CD8-positive, alpha-beta memory T cell (primary cell): Measurements from ENCODE around the gene POR. TPM values are rescaled to one million over a fixed set of nuclear protein-coding genes. Genes with fewer than 3 reads are reported as not detected.

Experiments used
- CTCF ChIA-PET: fragments of 350-600 bp; sonication (Branson Sonifier 250); formaldehyde crosslinking; loops from one replicate; lab custom pipeline; 2021; ENCODE audit warnings: antibody characterized with exemption; lab: Charles Lee
- POLR2A ChIA-PET: fragments of 350-600 bp; sonication (Branson Sonifier 250); formaldehyde crosslinking; loops from one replicate; lab custom pipeline; 2021; ENCODE audit warnings: antibody characterized with exemption; lab: Charles Lee
- DNase-seq, 5 donors: peaks; one replicate each; pipeline versions ENCODE4 v3.0.0 to v3.0.0-alpha.2; 2020 to 2022; ENCODE audit warnings: mixed read lengths in 1 of 5
- H3K27ac ChIP-seq: one replicate; pipeline ENCODE4 v1.7.0; 2013; ENCODE audit warnings: low read depth, mild to moderate bottlenecking, low read length, moderate library complexity
- H3K27me3 ChIP-seq: 2 replicates; pipeline ENCODE4 v1.7.0; 2013; ENCODE audit warnings: low read length, mild to moderate bottlenecking; ENCODE audit not compliant: insufficient read depth, poor library complexity, severe bottlenecking
- H3K36me3 ChIP-seq: 2 replicates; pipeline ENCODE4 v1.7.0; 2013; ENCODE audit warnings: mild to moderate bottlenecking, low read length, moderate library complexity; ENCODE audit not compliant: insufficient read depth
- H3K4me1 ChIP-seq: 2 replicates; pipeline ENCODE4 v1.7.0; 2013; ENCODE audit warnings: mild to moderate bottlenecking, low read length, moderate library complexity; ENCODE audit not compliant: insufficient read depth
- H3K4me3 ChIP-seq: 2 replicates; pipeline ENCODE4 v1.7.0; 2013; ENCODE audit warnings: mild to moderate bottlenecking, low read length
- H3K9me3 ChIP-seq: 2 replicates; pipeline ENCODE4 v1.7.0; 2013; ENCODE audit warnings: mild to moderate bottlenecking, low read length
- H3K27ac Mint-ChIP-seq, 8 donors: one replicate each; pipeline ENCODE4 v1.8.0; 2020 to 2021; ENCODE audit warnings: mixed read lengths in 8 of 8, mild to moderate bottlenecking in 6 of 8, inconsistent platforms in 3 of 8, moderate library complexity in 3 of 8
- H3K27me3 Mint-ChIP-seq, 2 donors: one replicate each; pipeline ENCODE4 v1.8.0; 2020 to 2021; ENCODE audit warnings: mixed read lengths in 2 of 2, mild to moderate bottlenecking in 1 of 2, moderate library complexity in 1 of 2
- H3K36me3 Mint-ChIP-seq, 3 donors: one replicate each; pipeline ENCODE4 v1.8.0; 2020 to 2021; ENCODE audit warnings: mixed read lengths in 3 of 3, inconsistent platforms in 1 of 3, mild to moderate bottlenecking in 1 of 3
- H3K4me1 Mint-ChIP-seq, 3 donors: one replicate each; pipeline ENCODE4 v1.8.0; 2020 to 2021; ENCODE audit warnings: mixed read lengths in 3 of 3, inconsistent platforms in 1 of 3, mild to moderate bottlenecking in 1 of 3
- H3K4me3 Mint-ChIP-seq, 7 donors: one replicate each; pipeline ENCODE4 v1.8.0; 2020 to 2021; ENCODE audit warnings: mixed read lengths in 7 of 7, mild to moderate bottlenecking in 6 of 7, moderate library complexity in 4 of 7, inconsistent platforms in 2 of 7
- H3K9me3 Mint-ChIP-seq, 5 donors: one replicate each; pipeline ENCODE4 v1.8.0; 2020 to 2022; ENCODE audit warnings: mixed read lengths in 5 of 5, mild to moderate bottlenecking in 3 of 5, moderate library complexity in 2 of 5, inconsistent platforms in 1 of 5
- polyA plus RNA-seq: library from polyadenylated mRNA; unstranded; fragments of 300-500 nt; fragmentation: Illumina TruSeq; gene quantifications from one replicate; pipeline ENCODE4 v1.2.3, GENCODE V29; 2021
- total RNA-seq, 2 experiments: library from RNA; stranded (reverse); gene quantifications; one replicate each; pipeline ENCODE4 v1.2.3, GENCODE V29; 2021

The POR gene
- total and polyA plus RNA-seq, 3 experiments from 2014 or later, result 40.7 to 61.4 (median 41.6) TPM

DNA sequence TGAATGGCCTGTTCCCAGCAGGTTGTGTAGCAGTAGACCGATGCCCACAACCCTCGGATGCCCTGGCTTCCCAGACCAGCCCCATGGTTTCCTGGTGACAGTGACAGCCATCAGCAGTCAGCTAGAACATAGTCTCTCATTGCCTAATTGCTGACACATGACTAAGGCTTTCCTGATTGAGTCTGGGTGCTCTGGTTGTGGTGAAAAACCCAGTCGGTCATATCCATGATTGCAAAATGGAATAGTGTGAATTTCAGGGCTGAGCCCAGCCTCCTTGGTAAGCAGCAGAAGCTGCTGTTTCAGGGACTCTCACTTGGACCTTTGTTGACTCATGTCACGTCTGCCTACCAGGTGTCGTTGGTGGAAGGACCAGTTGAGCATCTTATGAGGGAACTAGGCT, 36.6 kb downstream of the POR start:
- H3K9me3 ChIP-seq, result no peaks in the 10 kb centered on the region
- H3K36me3 ChIP-seq, result peaks cover 4% of the 10 kb centered on the region
- H3K4me3 Mint-ChIP-seq, result no peak overlapping the region
- peaks cover 0 to 40% (median 6%) of the 10 kb centered on the region in 3 donors for H3K36me3 Mint-ChIP-seq
- ChIA-PET POLR2A (no interaction called here), CTCF (no interaction called here)
- no peak overlapping the region for H3K27ac Mint-ChIP-seq
- H3K27me3 Mint-ChIP-seq, result no peaks in the 10 kb centered on the region
- H3K27ac ChIP-seq, result no peak overlapping the region
- DNase-seq, result no peak
- H3K9me3 Mint-ChIP-seq, result no peaks in the 10 kb centered on the region
- no peaks in the 10 kb centered on the region for H3K27me3 ChIP-seq
- no peak overlapping the region for H3K4me3 ChIP-seq
- H3K4me1 Mint-ChIP-seq, result peaks cover 0 to 17% (median 0%) of the 10 kb centered on the region in 3 donors
- H3K4me1 ChIP-seq, result no peaks in the 10 kb centered on the region

DNA sequence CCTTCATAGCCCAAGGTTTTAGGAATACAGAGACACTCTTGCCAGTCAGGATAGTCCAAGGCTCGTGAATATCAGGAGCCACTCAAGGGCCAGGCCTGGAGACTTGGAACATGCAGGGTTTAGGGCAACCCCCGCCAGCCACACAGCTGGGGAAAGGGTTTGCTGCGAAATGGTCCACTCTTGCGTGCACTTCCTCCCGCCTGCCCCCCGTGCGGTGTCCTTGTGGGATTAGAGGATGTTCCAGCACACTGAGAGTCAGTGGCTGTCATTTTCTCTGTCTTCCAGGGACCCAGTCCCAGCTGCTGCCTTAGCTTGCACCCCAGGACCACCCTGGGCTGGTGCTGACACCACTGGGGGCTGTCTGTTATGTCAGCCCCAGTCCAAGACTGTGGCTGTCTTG, 38.5 kb downstream of the POR start:
- no peak overlapping the region for H3K27ac ChIP-seq
- H3K4me1 Mint-ChIP-seq, result peaks cover 0 to 9% (median 0%) of the 10 kb centered on the region in 3 donors
- no peaks in the 10 kb centered on the region for H3K9me3 ChIP-seq
- H3K4me1 ChIP-seq, result no peaks in the 10 kb centered on the region
- H3K36me3 Mint-ChIP-seq, result peaks cover 0 to 48% (median 6%) of the 10 kb centered on the region in 3 donors
- H3K4me3 Mint-ChIP-seq, result no peak overlapping the region
- no peaks in the 10 kb centered on the region for H3K27me3 ChIP-seq
- ChIA-PET CTCF (no interaction called here), POLR2A (no interaction called here)
- no peak for DNase-seq
- H3K27me3 Mint-ChIP-seq, result no peaks in the 10 kb centered on the region
- no peak overlapping the region for H3K4me3 ChIP-seq
- no peaks in the 10 kb centered on the region for H3K9me3 Mint-ChIP-seq
- H3K27ac Mint-ChIP-seq, result no peak overlapping the region
- peaks cover 4% of the 10 kb centered on the region for H3K36me3 ChIP-seq

DNA sequence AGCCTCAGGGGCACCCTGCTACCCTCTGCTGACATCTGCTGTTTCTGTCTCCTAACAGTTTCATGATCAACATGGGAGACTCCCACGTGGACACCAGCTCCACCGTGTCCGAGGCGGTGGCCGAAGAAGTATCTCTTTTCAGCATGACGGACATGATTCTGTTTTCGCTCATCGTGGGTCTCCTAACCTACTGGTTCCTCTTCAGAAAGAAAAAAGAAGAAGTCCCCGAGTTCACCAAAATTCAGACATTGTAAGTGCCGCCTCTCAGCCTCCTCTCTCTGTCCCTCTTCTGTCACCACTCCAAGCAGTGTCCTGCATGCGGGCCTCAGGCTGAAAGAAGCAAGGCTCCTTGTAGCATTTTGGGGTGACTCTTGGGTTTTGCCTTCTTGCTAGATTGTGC, 39.0 kb downstream of the POR start:
- H3K4me1 Mint-ChIP-seq, result peaks cover 0 to 4% (median 0%) of the 10 kb centered on the region in 3 donors
- peaks cover 0 to 48% (median 6%) of the 10 kb centered on the region in 3 donors for H3K36me3 Mint-ChIP-seq
- Histone ChIP-seq H3K4me1 (no peaks in the 10 kb centered on the region), H3K9me3 (no peaks in the 10 kb centered on the region), H3K36me3 (peaks cover 4% of the 10 kb centered on the region), H3K27ac (no peak overlapping the region), H3K27me3 (no peaks in the 10 kb centered on the region), H3K4me3 (no peak overlapping the region)
- ChIA-PET CTCF (no interaction called here), POLR2A (interaction anchor here (0.6 kb wide), 1 partner anchor 15 kb away, joined by 3 read pairs; no protein-coding TSS in a partner anchor)
- H3K27me3 Mint-ChIP-seq, result no peaks in the 10 kb centered on the region
- DNase-seq, result peak in 1 of 5 donors; percentile 3
- peak overlapping the region in 2 of 8 donors; percentile 58 to 68 for H3K27ac Mint-ChIP-seq
- H3K9me3 Mint-ChIP-seq, result no peaks in the 10 kb centered on the region
- no peak overlapping the region for H3K4me3 Mint-ChIP-seq

DNA sequence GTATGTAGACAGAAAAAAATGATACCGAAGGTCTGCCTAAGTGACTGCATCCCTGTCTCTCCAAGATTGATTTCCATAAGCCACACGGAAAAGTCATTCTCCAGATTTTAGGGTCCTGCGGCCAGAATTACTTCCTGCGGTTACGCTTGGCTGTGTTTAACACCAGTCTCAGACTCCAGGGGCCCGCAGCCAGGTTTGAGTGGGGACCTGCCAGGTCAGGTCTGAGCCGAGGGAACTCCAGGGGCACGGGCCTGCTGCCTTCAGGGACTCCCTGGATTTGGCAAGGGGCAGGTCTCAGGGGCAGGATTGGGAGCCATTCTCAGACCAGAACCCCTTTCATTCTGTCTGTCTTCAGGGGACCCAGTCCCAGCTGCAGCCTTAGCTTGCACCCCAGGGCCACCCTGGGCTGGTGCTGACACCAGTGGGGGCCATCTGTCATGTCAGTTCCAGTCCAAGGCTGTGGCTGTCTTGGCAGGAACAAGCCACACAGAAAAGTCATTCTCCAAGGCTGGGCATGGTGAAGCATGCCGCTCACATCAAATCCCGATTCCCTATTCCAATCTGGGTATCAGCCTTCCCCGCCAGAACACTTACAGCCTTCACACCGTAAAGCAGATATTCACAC, 40.5 kb downstream of the POR start:
- no peaks in the 10 kb centered on the region for H3K27me3 Mint-ChIP-seq
- no peaks in the 10 kb centered on the region for H3K4me1 Mint-ChIP-seq
- ChIA-PET CTCF (no interaction called here), POLR2A (no interaction called here)
- H3K9me3 Mint-ChIP-seq, result no peaks in the 10 kb centered on the region
- Histone ChIP-seq H3K27ac (no peak overlapping the region), H3K9me3 (no peaks in the 10 kb centered on the region), H3K36me3 (peaks cover 4% of the 10 kb centered on the region), H3K27me3 (no peaks in the 10 kb centered on the region), H3K4me1 (no peaks in the 10 kb centered on the region), H3K4me3 (no peak overlapping the region)
- H3K36me3 Mint-ChIP-seq, result peaks cover 0 to 59% (median 6%) of the 10 kb centered on the region in 3 donors
- no peak for DNase-seq
- H3K27ac Mint-ChIP-seq, result no peak overlapping the region
- H3K4me3 Mint-ChIP-seq, result no peak overlapping the region

DNA sequence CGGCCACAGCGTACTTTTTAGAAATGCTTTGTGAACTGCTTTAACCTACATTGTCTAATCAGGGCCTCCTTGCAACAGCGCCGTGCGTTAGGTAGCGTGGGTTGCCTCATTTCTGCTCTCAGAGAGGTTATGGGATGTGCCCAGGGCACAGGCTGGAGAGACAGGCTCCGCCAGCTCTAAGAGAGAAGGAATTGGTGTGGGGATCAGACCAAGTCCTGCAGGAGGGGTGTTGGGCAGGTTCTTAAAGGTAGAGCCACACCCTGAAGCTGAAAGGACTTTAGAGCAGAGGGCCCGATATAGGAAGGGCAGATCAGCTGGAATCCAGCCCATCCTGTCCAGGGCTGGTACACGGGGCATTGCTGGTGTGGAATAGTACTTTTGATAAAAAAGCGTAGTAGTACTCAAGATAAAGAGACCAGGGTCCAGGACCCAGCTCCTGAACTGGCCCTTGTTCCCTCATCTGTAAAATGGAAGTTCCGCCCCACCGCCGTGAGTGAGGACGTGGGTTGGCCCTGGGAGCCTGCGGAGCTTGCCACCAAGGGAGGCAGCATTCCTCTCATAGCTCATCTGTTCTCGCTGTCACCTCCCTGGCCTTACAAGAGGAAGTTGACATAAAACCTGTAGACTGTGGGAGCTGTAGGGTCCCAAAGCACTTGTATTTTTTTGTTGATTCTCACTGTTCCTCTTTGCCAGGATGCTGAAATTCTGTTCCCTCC, 42.2 kb downstream of the POR start:
- Histone ChIP-seq H3K27ac (no peak overlapping the region), H3K4me1 (no peaks in the 10 kb centered on the region), H3K4me3 (no peak overlapping the region), H3K9me3 (no peaks in the 10 kb centered on the region), H3K27me3 (no peaks in the 10 kb centered on the region), H3K36me3 (peaks cover 4% of the 10 kb centered on the region)
- H3K27ac Mint-ChIP-seq, result no peak overlapping the region
- peak in 1 of 5 donors; percentile 12 for DNase-seq
- no peak overlapping the region for H3K4me3 Mint-ChIP-seq
- ChIA-PET CTCF (no interaction called here), POLR2A (interaction anchor here (0.5 kb wide), 1 partner anchor 358 kb away, joined by 4 read pairs; no protein-coding TSS in a partner anchor)
- H3K9me3 Mint-ChIP-seq, result no peaks in the 10 kb centered on the region
- peaks cover 0 to 70% (median 6%) of the 10 kb centered on the region in 3 donors for H3K36me3 Mint-ChIP-seq
- H3K4me1 Mint-ChIP-seq, result no peaks in the 10 kb centered on the region
- no peaks in the 10 kb centered on the region for H3K27me3 Mint-ChIP-seq

DNA sequence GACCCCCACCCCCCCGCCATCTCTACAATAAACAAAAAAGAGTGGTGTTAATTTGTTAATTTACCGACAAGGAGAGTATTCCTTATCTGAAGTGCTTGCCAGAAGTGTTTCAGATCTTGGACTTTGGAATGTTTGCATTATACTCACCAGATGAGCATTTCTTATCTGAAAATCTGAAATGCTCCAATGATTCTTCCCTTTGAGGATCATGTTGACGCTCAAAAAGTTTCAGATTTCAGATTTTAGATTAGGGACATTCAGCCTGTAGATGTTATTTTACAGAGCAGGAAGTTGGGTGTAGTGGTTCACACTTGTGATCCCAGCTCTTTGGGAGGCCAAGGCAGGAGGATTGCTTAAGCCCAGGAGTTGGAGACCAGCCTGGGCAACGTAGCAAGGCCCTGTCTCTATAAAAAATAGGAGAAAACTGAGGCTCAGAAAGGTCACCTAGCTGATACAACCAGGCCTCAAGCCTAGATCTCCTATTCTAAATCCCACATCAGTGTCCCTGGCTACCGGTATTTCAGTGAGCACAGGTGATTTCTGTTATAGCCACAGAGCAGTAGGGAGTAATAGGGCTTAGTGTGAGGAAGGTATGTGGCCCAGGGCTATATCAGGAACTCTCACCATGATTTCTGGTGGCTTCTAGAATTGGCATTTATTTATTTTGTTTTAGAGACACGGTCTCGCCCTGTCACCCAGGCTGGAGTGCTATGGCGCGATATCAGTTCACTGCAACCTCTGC, 44.0 kb downstream of the POR start:
- no peaks in the 10 kb centered on the region for H3K9me3 ChIP-seq
- ChIA-PET POLR2A (no interaction called here), CTCF (no interaction called here)
- no peak overlapping the region for H3K4me3 ChIP-seq
- Mint-ChIP-seq H3K9me3 (no peaks in the 10 kb centered on the region), H3K27me3 (no peaks in the 10 kb centered on the region), H3K4me3 (no peak overlapping the region), H3K4me1 (peaks cover 0 to 5% (median 0%) of the 10 kb centered on the region in 3 donors), H3K36me3 (peaks cover 0 to 73% (median 10%) of the 10 kb centered on the region in 3 donors), H3K27ac (peak overlapping the region in 1 of 8 donors; percentile 29)
- no peak overlapping the region for H3K27ac ChIP-seq
- H3K27me3 ChIP-seq, result no peaks in the 10 kb centered on the region
- no peaks in the 10 kb centered on the region for H3K4me1 ChIP-seq
- H3K36me3 ChIP-seq, result peaks cover 4% of the 10 kb centered on the region
- no peak for DNase-seq

DNA sequence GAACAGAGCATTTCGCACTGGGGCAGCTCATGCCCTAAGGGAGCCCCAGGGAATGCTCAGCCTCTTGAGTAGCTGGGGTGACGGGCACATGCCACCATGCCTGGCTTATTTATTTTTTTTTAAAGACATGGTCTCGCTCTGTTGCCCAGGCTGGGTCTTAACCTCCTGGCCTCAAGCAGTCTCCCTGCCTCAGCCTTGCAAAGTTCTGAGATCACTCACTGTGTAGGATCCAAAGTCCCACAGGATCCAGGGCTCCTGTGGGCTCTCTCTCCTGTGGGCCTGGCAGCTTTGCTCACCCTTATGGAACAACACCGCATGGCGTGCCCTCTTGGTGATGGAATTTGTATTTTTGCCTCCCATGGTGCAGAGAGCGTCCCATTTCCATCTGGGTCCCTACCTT, 45.4 kb downstream of the POR start:
- Histone ChIP-seq H3K36me3 (peaks cover 4% of the 10 kb centered on the region), H3K27ac (no peak overlapping the region), H3K27me3 (no peaks in the 10 kb centered on the region), H3K4me3 (no peak overlapping the region), H3K9me3 (no peaks in the 10 kb centered on the region), H3K4me1 (no peaks in the 10 kb centered on the region)
- Mint-ChIP-seq H3K27ac (no peak overlapping the region), H3K36me3 (peaks cover 0 to 72% (median 7%) of the 10 kb centered on the region in 3 donors), H3K9me3 (no peaks in the 10 kb centered on the region), H3K4me1 (peaks cover 0 to 5% (median 0%) of the 10 kb centered on the region in 3 donors), H3K4me3 (no peak overlapping the region), H3K27me3 (no peaks in the 10 kb centered on the region)
- DNase-seq, result no peak
- ChIA-PET POLR2A (no interaction called here), CTCF (no interaction called here)

DNA sequence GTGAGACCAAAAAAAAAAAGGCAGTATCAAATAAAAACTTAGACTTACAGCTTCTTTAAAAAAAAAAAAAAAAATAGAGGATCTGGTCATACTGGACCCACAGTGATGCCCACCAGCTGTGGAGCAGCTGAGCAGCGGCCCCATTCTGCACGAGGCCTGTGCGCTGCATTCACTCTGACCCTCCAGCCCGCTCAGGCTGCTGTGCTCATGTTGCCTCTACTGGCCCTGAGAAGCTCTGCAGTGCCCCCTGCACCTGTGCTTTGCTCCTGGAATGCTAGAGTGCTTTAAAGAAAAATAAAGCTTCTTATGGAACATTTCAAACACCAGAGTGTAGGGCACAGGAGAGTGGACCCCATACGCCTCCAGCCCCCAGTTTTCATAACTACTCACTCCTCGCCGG, 46.3 kb downstream of the POR start:
- no peak overlapping the region for H3K27ac ChIP-seq
- no peaks in the 10 kb centered on the region for H3K27me3 Mint-ChIP-seq
- H3K9me3 ChIP-seq, result no peaks in the 10 kb centered on the region
- ChIA-PET POLR2A (no interaction called here), CTCF (no interaction called here)
- H3K27me3 ChIP-seq, result no peaks in the 10 kb centered on the region
- no peak overlapping the region for H3K4me3 ChIP-seq
- no peaks in the 10 kb centered on the region for H3K4me1 ChIP-seq
- H3K27ac Mint-ChIP-seq, result peak overlapping the region in 2 of 8 donors; percentile 34 to 54
- H3K36me3 Mint-ChIP-seq, result peaks cover 0 to 72% (median 5%) of the 10 kb centered on the region in 3 donors
- peaks cover 0 to 5% (median 0%) of the 10 kb centered on the region in 3 donors for H3K4me1 Mint-ChIP-seq
- H3K9me3 Mint-ChIP-seq, result no peaks in the 10 kb centered on the region
- no peak overlapping the region for H3K4me3 Mint-ChIP-seq
- DNase-seq, result no peak
- H3K36me3 ChIP-seq, result peaks cover 3% of the 10 kb centered on the region
